Measurements from ENCODE around the gene PPT2.
"Not testable (repeated sequence)": the region's sequence is repeated elsewhere in the genome, so short reads cannot be mapped to it uniquely, and the experiment has no call there.

PPT2 gene

GRCh38 chr6:32190911-32191677 lies 37.2 kb downstream of the PPT2 start:
- DNase-seq, result no peak

GRCh38 chr6:32191696-32192607 lies 38.0 kb downstream of the PPT2 start:
- no peak for DNase-seq

GRCh38 chr6:32192608-32193039 lies 38.7 kb downstream of the PPT2 start, which contains the start of gene GPSM3:
GPSM3 (minus strand) TSS chr6:32192643; CDS start chr6:32192513, 130 bp downstream.
- DNase-seq, result peak; percentile 58

- DNase-seq, result not testable (repeated sequence)
These were observed 39.2 kb downstream of the PPT2 start for GRCh38 chr6:32193096-32193495.

- no peak for DNase-seq
These were observed 40.4 kb downstream of the PPT2 start for GRCh38 chr6:32194388-32194787.

- peak; percentile 68 for DNase-seq
These were observed 41.1 kb downstream of the PPT2 start for GRCh38 chr6:32194825-32195651.

- peak; percentile 100 for DNase-seq
These were observed 41.6 kb downstream of the PPT2 start for GRCh38 chr6:32195652-32195901.

- DNase-seq, result peak; percentile 70
These were observed 42.2 kb downstream of the PPT2 start for GRCh38 chr6:32195902-32196681.

GRCh38 chr6:32196682-32197616 lies 43.0 kb downstream of the PPT2 start:
- DNase-seq, result peak; percentile 61

GRCh38 chr6:32198345-32198696 lies 44.4 kb downstream of the PPT2 start:
- no peak for DNase-seq

GRCh38 chr6:32198866-32199265 lies 44.9 kb downstream of the PPT2 start:
- no peak for DNase-seq

GRCh38 chr6:32200711-32201475 lies 47.0 kb downstream of the PPT2 start:
- DNase-seq, result no peak

- no peak for DNase-seq
These were observed 48.2 kb downstream of the PPT2 start for GRCh38 chr6:32202186-32202585.

GRCh38 chr6:32203426-32204267 lies 49.7 kb downstream of the PPT2 start:
- DNase-seq, result no peak

GRCh38 chr6:32204268-32204715 lies 50.4 kb downstream of the PPT2 start:
- no peak for DNase-seq

GRCh38 chr6:32208996-32209395 lies 55.1 kb downstream of the PPT2 start:
- DNase-seq, result no peak

- DNase-seq, result no peak
These were observed 56.3 kb downstream of the PPT2 start for GRCh38 chr6:32210191-32210601.

GRCh38 chr6:32211432-32211831 lies 57.5 kb downstream of the PPT2 start:
- not testable (repeated sequence) for DNase-seq

- no peak for DNase-seq
These were observed 58.3 kb downstream of the PPT2 start for GRCh38 chr6:32212076-32212760.
